ENCODE measurements around the gene ABTB2. TPM values are rescaled to one million over a fixed set of nuclear protein-coding genes. Genes with fewer than 3 reads are reported as not detected.

ABTB2 gene
- total RNA-seq, 1 experiment from 2014 or later: 3.6 TPM

- peaks cover 7% of the 10 kb centered on the region; the same call in 1 of the 2 replicates for H3K4me1 ChIP-seq
- peaks cover 4% of the 10 kb centered on the region for H3K27me3 ChIP-seq (replicated peaks; ENCODE audit: control insufficient read depth, insufficient read depth, low read length)
- ChIA-PET POLR2A (no interaction called here), CTCF (interaction anchor here (3.6 kb wide), 1 partner anchor 182 kb away, joined by 60 read pairs; no protein-coding TSS in a partner anchor)
- peaks cover 6% of the 10 kb centered on the region for H3K4me1 Mint-ChIP-seq (ENCODE audit: low read depth, unreplicated experiment)
- H3K4me3 ChIP-seq (ENCODE audit: low read depth, low read length): no peak overlapping the region; the same call in 1 of the 2 replicates
- TF ChIP-seq, protein P1, sequence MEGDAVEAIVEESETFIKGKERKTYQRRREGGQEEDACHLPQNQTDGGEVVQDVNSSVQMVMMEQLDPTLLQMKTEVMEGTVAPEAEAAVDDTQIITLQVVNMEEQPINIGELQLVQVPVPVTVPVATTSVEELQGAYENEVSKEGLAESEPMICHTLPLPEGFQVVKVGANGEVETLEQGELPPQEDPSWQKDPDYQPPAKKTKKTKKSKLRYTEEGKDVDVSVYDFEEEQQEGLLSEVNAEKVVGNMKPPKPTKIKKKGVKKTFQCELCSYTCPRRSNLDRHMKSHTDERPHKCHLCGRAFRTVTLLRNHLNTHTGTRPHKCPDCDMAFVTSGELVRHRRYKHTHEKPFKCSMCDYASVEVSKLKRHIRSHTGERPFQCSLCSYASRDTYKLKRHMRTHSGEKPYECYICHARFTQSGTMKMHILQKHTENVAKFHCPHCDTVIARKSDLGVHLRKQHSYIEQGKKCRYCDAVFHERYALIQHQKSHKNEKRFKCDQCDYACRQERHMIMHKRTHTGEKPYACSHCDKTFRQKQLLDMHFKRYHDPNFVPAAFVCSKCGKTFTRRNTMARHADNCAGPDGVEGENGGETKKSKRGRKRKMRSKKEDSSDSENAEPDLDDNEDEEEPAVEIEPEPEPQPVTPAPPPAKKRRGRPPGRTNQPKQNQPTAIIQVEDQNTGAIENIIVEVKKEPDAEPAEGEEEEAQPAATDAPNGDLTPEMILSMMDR (IDR thresholded peaks at IDR 0.05; ENCODE audit: insufficient read depth in 1 of 2, low read depth in 1 of 2, low read length in 1 of 2, severe bottlenecking in 1 of 2, unreplicated experiment in 1 of 2): no peak
- no peaks in the 10 kb centered on the region for H3K9me3 ChIP-seq
- no peak overlapping the region for H3K27ac Mint-ChIP-seq (ENCODE audit: unreplicated experiment)
- intact Hi-C loops (cut with micrococcal nuclease; ENCODE audit: unreplicated experiment): loop anchor here (5.0 kb wide), 5 partner anchors 94 to 499 kb away; partner anchors contain the start of gene CAPRIN1
- BruUV-seq (replicated peaks): no TSS peak
- no peaks in the 10 kb centered on the region for H3K9me3 Mint-ChIP-seq (ENCODE audit: unreplicated experiment)
- H3K27me3 Mint-ChIP-seq (ENCODE audit: insufficient read depth, unreplicated experiment): peaks cover 13% of the 10 kb centered on the region
- peaks cover 5% of the 10 kb centered on the region for H3K36me3 Mint-ChIP-seq (ENCODE audit: insufficient read depth, unreplicated experiment)
- H3K36me3 ChIP-seq (ENCODE audit: control insufficient read depth, insufficient read depth, low read length): no peaks in the 10 kb centered on the region
- peak overlapping the region; percentile 75 for H3K4me3 Mint-ChIP-seq (ENCODE audit: unreplicated experiment)
- DNase-seq: no peak
These were observed 1.7 kb downstream of the ABTB2 start for GRCh38 chr11:34356130-34356529.

DNA sequence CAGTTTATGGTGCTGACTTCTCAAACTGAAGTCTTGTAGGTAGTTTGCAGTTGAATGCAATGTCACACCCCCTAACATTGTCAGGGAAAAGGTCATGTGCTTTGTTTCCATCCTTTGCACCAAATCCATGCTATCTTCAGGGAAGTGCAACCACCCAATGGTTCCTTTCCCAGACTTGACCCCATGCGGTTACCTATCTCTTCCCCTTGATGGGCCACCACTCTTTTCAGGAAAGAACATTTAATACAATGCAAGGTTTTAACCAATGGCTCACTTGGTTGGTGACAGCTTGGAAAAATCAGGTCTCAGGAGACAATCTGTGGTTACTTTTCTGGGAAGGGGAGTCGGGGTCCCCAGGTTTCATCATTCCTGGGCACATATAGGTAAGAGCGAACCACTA is 2.1 kb downstream of the ABTB2 start:
- Mint-ChIP-seq H3K9me3 (ENCODE audit: unreplicated experiment) (no peaks in the 10 kb centered on the region), H3K4me1 (ENCODE audit: low read depth, unreplicated experiment) (peaks cover 6% of the 10 kb centered on the region), H3K27ac (ENCODE audit: unreplicated experiment) (no peak overlapping the region), H3K27me3 (ENCODE audit: insufficient read depth, unreplicated experiment) (peaks cover 13% of the 10 kb centered on the region), H3K36me3 (ENCODE audit: insufficient read depth, unreplicated experiment) (peaks cover 5% of the 10 kb centered on the region), H3K4me3 (ENCODE audit: unreplicated experiment) (peak overlapping the region; percentile 75)
- no peak for DNase-seq
- H3K27me3 ChIP-seq (replicated peaks; ENCODE audit: control insufficient read depth, insufficient read depth, low read length): peaks cover 4% of the 10 kb centered on the region
- intact Hi-C loops (cut with micrococcal nuclease; ENCODE audit: unreplicated experiment): loop anchor here (5.0 kb wide), 5 partner anchors 93 to 498 kb away; partner anchors contain the start of gene CAPRIN1
- BruUV-seq (replicated peaks): no TSS peak
- TF ChIP-seq, protein P1 (IDR thresholded peaks at IDR 0.05; ENCODE audit: insufficient read depth in 1 of 2, low read depth in 1 of 2, low read length in 1 of 2, severe bottlenecking in 1 of 2, unreplicated experiment in 1 of 2): no peak
- CTCF ChIA-PET: interaction anchor here (3.6 kb wide), 1 partner anchor 181 kb away, joined by 60 read pairs; no protein-coding TSS in a partner anchor
- H3K4me3 ChIP-seq (ENCODE audit: low read depth, low read length): no peak overlapping the region
- peaks cover 7% of the 10 kb centered on the region; the same call in 1 of the 2 replicates for H3K4me1 ChIP-seq
- H3K36me3 ChIP-seq (ENCODE audit: control insufficient read depth, insufficient read depth, low read length): no peaks in the 10 kb centered on the region
- no peaks in the 10 kb centered on the region for H3K9me3 ChIP-seq
- POLR2A ChIA-PET: no interaction called here

- Histone ChIP-seq H3K27me3 (replicated peaks; ENCODE audit: control insufficient read depth, insufficient read depth, low read length) (peaks cover 4% of the 10 kb centered on the region), H3K9me3 (no peaks in the 10 kb centered on the region), H3K36me3 (ENCODE audit: control insufficient read depth, insufficient read depth, low read length) (no peaks in the 10 kb centered on the region), H3K4me1 (peaks cover 7% of the 10 kb centered on the region; the same call in 1 of the 2 replicates), H3K4me3 (ENCODE audit: low read depth, low read length) (no peak overlapping the region)
- DNase-seq: no peak
- Mint-ChIP-seq H3K36me3 (ENCODE audit: insufficient read depth, unreplicated experiment) (peaks cover 5% of the 10 kb centered on the region), H3K27me3 (ENCODE audit: insufficient read depth, unreplicated experiment) (peaks cover 13% of the 10 kb centered on the region), H3K4me3 (ENCODE audit: unreplicated experiment) (no peak overlapping the region), H3K27ac (ENCODE audit: unreplicated experiment) (no peak overlapping the region), H3K9me3 (ENCODE audit: unreplicated experiment) (no peaks in the 10 kb centered on the region), H3K4me1 (ENCODE audit: low read depth, unreplicated experiment) (peaks cover 6% of the 10 kb centered on the region)
- intact Hi-C loops (cut with micrococcal nuclease; ENCODE audit: unreplicated experiment): loop anchor here (5.0 kb wide), 5 partner anchors 92 to 497 kb away; partner anchors contain the start of gene CAPRIN1
- CTCF ChIA-PET: interaction anchor here (0.9 to 1.1 kb wide), 2 partner anchors 73 to 180 kb away, joined by 4 to 6 read pairs; no protein-coding TSS in a partner anchor
- POLR2A ChIA-PET: no interaction called here
- BruUV-seq (replicated peaks): no TSS peak
- TF ChIP-seq, protein P1 (IDR thresholded peaks at IDR 0.05; ENCODE audit: insufficient read depth in 1 of 2, low read depth in 1 of 2, low read length in 1 of 2, severe bottlenecking in 1 of 2, unreplicated experiment in 1 of 2): no peak
These were observed 3.0 kb downstream of the ABTB2 start for GRCh38 chr11:34354782-34355181.

All from Caco-2 (cell line).